Measurements from ENCODE around the gene APOB.

DNA sequence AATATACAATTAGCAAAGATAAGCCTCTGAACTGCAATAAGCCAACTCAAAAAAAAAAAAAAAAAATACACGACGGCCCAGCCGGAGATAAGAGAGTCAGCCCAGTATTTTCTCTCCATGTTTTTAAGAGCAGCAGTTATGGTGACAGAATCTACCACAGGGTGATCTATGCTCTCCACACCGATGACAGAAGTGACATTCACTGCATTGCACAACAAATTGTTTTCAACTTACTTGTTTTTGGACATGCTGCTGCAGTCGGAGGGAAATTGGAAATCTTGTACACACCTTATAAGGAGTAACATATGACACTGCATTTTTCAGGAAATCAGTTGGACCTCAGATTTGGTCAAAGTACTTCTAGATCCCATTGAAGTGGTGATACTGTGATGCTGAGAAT, 23.3 kb upstream of the APOB start:
- TF ChIP-seq CTCF (IDR thresholded peaks at IDR 0.05) (no peak), POLR2A (IDR thresholded peaks at IDR 0.05) (no peak), POLR2AphosphoS5 (IDR thresholded peaks at IDR 0.05) (no peak)

All from prostate gland (tissue), 2 donors.